Erythroblast (primary cell): Measurements from ENCODE around the gene FXYD2.

Experiments used
- DNase-seq, 2 experiments: peaks; one replicate each; lab custom pipeline; 2025; lab: John Stamatoyannopoulos, UW
- GATA1 ChIP-seq: IDR thresholded peaks from 2 replicates; pipeline ENCODE4 v1.6.1; 2011; ENCODE audit warnings: low read depth, mild to moderate bottlenecking, control low read depth, low read length, moderate library complexity
- POLR2A ChIP-seq: IDR thresholded peaks from 2 replicates; pipeline ENCODE4 v1.6.1; 2011; ENCODE audit warnings: mild to moderate bottlenecking, low read length

The FXYD2 gene

GRCh38 chr11:117826190-117826570 lies 1.6 kb upstream of the FXYD2 start:
- DNase-seq: no peak
- TF ChIP-seq GATA1 (no peak), POLR2A (no peak)

GRCh38 chr11:117825538-117826189 lies 1.1 kb upstream of the FXYD2 start:
- DNase-seq: no peak
- TF ChIP-seq POLR2A: no peak
- no peak for TF ChIP-seq GATA1

- DNase-seq: no peak
- no peak for TF ChIP-seq POLR2A
- no peak for TF ChIP-seq GATA1
Measured at GRCh38 chr11:117823946-117824420, 561 bp downstream of the FXYD2 start.

DNA sequence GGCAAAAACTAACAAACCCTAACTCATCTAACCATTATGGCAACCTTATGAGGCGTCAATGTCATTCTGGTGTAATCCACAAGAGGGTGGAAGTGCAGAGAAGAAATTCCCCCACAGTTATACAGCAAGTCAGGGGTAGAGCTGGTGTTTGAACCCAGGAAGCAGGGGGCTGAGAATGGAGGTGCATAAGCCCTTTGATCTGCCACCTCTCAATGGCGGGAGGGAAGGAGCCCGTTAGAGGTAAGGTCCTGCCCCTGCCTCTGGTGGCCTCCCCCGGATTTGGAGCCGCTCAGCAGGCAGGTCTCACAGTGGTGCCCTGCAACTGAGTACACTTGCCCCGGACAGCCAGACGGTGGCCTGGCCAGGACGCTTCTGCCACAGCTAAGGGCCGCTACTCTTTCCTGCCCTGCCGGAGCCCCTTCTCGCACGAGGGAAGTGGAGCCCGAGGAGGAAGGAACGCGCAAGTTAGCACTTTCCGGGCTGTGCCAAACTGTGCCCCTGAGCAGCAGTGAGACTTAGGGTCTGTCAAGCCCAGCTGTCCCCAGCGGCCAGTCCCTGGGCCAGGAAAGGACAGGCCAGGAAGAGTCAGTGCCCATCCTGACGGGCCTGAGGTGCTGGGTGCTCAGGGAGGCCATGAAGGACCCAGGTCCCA lies 1.1 kb downstream of the FXYD2 start:
- TF ChIP-seq POLR2A (no peak), GATA1 (no peak)
- DNase-seq: no peak

DNA sequence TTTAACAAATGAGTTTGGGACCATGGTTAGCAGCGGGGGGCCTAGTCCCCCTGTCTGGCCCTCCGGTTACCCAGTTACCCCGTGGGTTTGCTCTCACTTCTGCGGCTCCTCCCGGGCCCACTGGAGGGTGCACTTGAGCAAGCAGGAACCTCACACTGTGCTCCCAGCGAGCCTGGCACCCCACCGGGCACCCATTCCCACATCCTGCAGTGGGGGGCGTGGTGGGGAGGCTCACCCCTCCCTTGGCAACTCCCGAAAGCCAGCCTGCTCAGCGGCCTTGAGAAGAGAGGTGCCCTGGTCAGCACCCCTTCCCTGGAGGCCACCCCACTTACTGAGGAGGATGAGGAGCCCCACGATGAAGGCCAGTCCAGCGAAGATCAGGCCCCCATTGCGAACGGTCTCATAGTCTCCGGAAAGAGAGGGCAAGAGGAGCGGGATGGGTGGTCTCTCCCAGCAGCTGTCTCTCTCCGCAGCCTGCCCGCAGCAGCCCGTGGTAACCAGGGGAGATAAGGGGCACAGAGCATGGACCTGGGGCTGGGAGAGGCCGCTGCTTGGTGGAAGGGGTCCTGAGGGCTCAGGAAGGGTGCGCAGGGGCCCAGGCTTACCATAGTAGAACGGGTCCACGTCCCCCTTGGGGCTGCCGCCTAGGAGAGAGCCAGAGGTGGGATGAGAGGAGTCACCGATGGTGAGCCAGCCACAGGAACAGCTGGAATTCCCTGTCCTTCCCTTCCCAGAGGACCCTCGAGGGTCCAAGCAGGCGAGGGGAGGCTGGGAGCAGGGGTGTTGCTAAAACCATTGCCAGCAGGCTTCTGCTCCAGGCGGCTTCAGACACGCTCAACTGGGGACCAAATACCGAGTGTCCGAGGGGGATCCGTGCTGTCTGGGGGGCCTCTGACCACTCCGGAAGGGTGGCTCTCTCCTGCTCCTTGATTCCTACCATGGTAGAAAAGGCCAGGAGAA lies 2.2 kb downstream of the FXYD2 start:
- DNase-seq: no peak
- TF ChIP-seq POLR2A (no peak), GATA1 (no peak)

GRCh38 chr11:117821431-117821830 lies 3.1 kb downstream of the FXYD2 start:
- DNase-seq: no peak
- no peak for TF ChIP-seq POLR2A

GRCh38 chr11:117820516-117820915 lies 4.0 kb downstream of the FXYD2 start:
- TF ChIP-seq POLR2A (no peak), GATA1 (no peak)
- DNase-seq: no peak

- DNase-seq: no peak
- no peak for TF ChIP-seq GATA1
- no peak for TF ChIP-seq POLR2A
Measured at GRCh38 chr11:117820071-117820470, 4.5 kb downstream of the FXYD2 start.

DNA sequence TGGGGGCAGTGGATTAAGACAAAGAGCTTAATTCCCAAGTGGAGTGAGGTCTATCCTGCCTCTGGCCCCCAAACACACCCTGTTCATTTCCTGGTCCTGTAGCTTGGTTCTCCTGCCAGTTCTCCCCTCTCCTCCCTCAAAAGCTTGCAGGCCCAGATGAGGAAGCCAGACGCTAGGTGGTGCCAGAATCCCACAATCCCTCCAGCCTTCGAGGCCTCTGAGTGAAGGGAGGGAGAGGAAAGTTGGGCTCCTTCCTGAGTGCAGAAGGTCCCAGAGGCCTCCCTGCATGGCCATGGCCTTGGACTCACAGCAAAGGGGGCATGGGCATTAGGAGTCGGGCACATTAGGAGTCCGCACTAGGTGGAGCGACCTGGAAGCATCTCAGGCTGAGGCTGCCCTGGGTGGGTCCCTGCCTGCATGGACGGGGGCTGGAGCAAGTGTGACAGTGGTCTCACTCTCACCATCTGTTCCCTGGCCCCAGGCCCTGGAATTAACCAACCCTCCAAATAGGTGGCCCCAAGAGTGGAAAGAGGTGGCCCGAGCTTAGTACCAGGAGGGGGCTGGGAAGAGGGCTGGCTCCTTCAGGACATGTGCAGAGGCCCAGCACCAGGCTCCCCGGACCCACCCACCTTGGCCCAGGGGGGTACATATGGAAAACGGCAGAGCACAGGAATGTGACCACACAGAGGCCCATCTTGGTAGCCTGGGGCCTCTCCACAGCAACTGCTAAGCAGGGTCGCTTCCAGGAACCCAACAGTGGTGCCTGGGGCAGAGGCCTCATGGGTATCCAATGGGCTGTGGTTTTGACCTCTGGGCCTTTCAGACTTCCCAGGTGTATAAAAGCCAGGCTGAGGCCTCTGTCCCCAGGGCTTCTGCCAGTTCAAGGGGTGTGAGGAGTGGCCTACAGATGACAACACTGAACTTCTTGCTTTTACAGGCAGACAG lies 5.2 kb downstream of the FXYD2 start:
- no peak for TF ChIP-seq POLR2A
- no peak for TF ChIP-seq GATA1
- peak in 1 of 2 experiments; percentile 35 for DNase-seq

DNA sequence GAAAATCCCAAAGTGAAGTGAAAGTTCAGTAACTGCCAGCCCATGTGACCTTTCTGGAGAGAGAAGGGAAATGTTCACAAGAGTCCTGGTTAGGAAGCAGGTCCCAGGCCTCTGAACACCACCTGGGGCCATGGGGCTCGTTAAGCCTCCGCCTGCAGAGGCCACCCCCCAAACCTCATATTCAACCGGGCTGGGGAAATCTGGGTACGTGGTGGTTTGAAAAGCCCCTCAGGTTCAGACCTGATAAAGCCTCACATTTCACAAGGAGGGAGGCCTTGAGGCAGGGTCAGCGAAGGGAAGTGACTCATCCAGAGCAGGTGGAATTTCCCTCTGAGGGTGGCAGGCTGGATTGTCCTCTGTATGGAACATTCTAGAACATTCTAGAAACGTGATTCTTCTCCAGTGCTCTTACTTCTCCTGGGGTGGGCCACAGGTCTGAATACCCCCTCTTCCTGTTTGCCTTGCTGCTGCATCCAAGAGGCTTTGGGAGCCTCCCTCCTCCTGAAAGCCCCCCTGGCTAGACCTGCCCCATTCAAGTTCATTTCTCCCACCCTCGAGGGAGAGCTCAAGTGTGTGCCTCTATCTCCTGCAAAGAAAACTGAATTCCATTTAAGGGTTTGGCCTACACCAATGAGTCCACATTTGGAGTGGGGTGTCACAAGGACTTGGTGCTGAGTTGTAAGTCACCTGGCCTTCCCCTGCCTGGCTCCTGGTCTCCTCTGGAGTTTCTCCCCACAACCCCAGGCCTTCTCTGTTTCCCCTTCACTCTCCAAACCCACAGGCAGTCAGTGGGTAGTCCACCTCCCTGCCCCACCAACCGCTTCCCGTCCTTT lies 6.3 kb downstream of the FXYD2 start:
- TF ChIP-seq POLR2A: no peak
- TF ChIP-seq GATA1: no peak
- no peak for DNase-seq

DNA sequence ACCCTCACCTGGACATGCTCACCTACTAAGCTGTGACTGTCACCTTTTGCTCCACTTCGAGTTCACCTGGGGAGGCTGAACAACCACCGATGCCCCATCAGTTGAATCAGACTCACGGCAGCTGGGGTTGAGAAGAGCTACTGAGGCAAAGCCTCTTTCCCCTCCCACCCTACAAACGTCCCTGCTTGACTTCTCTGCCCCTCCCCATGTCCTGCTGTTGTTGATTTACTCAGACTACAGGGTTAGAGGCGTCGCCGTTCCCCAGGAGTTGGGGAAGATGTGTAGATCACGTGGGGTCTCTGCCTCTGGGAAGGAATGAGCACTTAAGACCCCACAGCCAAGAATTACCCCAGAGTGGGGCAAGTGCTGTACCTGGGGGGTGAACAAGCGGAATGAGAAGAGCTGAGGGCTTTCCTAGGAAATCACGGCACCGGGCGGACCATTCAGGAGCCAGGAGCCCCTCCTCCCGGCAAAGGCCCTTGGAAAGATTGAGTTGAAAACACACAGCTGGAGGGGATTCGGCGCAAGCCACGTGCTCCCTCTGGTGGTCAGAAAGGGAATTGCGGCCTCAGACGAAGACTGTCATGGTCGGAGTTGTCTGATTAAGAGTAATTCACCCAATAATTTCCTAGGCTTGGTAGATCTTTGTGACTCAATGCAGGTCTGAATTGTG lies 7.0 kb downstream of the FXYD2 start:
- TF ChIP-seq GATA1 (no peak), POLR2A (no peak)

More for the DNA sequence above, 7.0 kb downstream of the FXYD2 start:
- peak; percentile 42 to 71 for DNase-seq
